DMS53 treated with DMSO at 0.1 percent for 48 hours (cell line): ENCODE data around the gene UGCG.
"Not testable (repeated sequence)": the region's sequence is repeated elsewhere in the genome, so short reads cannot be mapped to it uniquely, and the experiment has no call there.

Source experiments
- DNase-seq: peaks from one replicate; lab custom pipeline; 2025; ENCODE audit not compliant: unreplicated experiment; lab: John Stamatoyannopoulos, UW

UGCG gene

GRCh38 chr9:111890334-111890733 is 6.3 kb upstream of the UGCG start:
- DNase-seq, result peak; percentile 24

GRCh38 chr9:111890867-111891266 is 5.7 kb upstream of the UGCG start:
- peak; percentile 19 for DNase-seq

- DNase-seq, result peak; percentile 89
These were observed 4.6 kb upstream of the UGCG start for GRCh38 chr9:111891910-111892499.

- DNase-seq, result no peak
These were observed 457 bp downstream of the UGCG start for GRCh38 chr9:111896942-111897600.

- DNase-seq, result no peak
These were observed 1.1 kb downstream of the UGCG start for GRCh38 chr9:111897601-111898137.

GRCh38 chr9:111898331-111899096 is 1.9 kb downstream of the UGCG start:
- no peak for DNase-seq

GRCh38 chr9:111900151-111900857 is 3.7 kb downstream of the UGCG start:
- DNase-seq, result no peak

- DNase-seq, result no peak
These were observed 4.4 kb downstream of the UGCG start for GRCh38 chr9:111900858-111901612.

GRCh38 chr9:111902391-111903139 is 6.0 kb downstream of the UGCG start:
- no peak for DNase-seq

- not testable (repeated sequence) for DNase-seq
These were observed 6.9 kb downstream of the UGCG start for GRCh38 chr9:111903535-111903934.

- no peak for DNase-seq
These were observed 7.4 kb downstream of the UGCG start for GRCh38 chr9:111904026-111904425.

- DNase-seq, result no peak
These were observed 8.3 kb downstream of the UGCG start for GRCh38 chr9:111904891-111905291.

GRCh38 chr9:111907147-111907546 is 10.5 kb downstream of the UGCG start:
- no peak for DNase-seq

GRCh38 chr9:111909444-111909843 is 12.8 kb downstream of the UGCG start:
- no peak for DNase-seq

- no peak for DNase-seq
These were observed 13.8 kb downstream of the UGCG start for GRCh38 chr9:111910428-111910827.

GRCh38 chr9:111913159-111913558 is 16.5 kb downstream of the UGCG start:
- DNase-seq, result no peak

GRCh38 chr9:111914749-111915424 is 18.3 kb downstream of the UGCG start:
- DNase-seq, result no peak

- DNase-seq, result no peak
These were observed 18.8 kb downstream of the UGCG start for GRCh38 chr9:111915425-111915758.

- no peak for DNase-seq
These were observed 19.6 kb downstream of the UGCG start for GRCh38 chr9:111916234-111916645.
